HT1080 (cell line): Measurements from ENCODE around the gene PAIP2. TPM values are rescaled to one million over a fixed set of nuclear protein-coding genes. Genes with fewer than 3 reads are reported as not detected.
A peak's percentile ranks its signal among the peaks of the same experiment; 100 is the strongest.
"Not testable (repeated sequence)": the region's sequence is repeated elsewhere in the genome, so short reads cannot be mapped to it uniquely, and the experiment has no call there.

Experiments
- DNase-seq: peaks from one replicate; pipeline ENCODE4 v3.0.0-alpha.2; 2015; ENCODE audit warnings: low read depth
- total RNA-seq: library from RNA; depleted of rRNA; stranded (reverse); fragments of >200 nt; shearing (Covaris generic); gene quantifications from 2 replicates; pipeline ENCODE4 v1.2.3, GENCODE V29; 2014

PAIP2 gene
- total RNA-seq, 1 experiment from 2014 or later = 86.9 TPM

DNA sequence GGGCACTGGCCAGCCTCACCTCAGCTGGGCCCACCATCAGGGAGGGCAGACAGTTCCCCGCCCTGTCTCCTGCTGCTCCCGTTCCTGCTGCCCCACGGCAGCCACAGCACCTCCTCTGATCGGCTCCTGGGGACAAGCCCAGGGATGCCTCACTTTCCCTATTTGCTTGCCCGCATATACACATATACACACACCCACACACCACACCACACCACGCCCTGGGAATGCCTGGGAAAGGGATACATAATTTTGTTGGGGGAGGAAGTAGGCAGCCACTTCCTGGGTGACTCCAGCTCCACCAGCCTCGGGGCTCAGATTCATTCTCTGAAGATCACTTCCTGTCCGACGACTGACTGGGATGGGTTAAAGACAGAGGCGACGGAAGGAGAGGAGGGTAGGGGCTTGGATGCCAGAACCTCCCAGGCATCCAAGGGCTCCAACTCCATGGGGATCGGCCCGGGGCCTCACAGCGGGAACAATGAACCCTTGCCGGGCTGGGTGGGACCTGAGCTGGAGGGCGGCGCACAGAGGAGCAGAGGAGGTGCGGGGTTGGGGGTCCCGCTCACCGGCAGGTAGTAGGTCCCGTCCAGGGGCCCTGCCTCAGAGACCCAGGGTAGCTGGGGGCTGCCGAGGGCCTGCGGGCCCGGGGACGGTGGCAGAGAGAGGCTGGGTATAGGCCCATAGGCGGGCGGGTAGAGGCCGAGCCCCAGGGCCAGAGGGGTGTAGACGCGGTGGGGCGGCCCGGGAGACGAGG, 50.1 kb downstream of the PAIP2 start:
- peak; percentile 42 for DNase-seq

DNA sequence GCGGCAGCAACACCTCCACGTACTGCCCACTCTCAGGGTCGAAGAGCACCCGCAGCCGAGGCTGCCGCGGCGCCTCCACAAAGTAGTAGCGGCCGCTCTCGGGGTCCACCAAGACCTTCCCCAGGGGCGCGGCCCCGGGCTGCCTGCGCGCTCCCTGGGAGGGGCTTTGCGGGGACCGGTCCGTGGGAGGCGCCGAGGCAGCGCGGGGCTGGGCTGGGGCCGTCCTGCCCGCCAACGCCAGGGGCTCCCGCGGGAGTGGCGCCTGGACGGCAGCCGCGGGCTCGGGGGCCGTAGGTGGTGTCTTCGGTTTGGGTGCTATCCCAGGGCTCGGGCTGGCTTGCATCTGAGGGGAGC, 50.6 kb downstream of the PAIP2 start:
- no peak for DNase-seq

DNA sequence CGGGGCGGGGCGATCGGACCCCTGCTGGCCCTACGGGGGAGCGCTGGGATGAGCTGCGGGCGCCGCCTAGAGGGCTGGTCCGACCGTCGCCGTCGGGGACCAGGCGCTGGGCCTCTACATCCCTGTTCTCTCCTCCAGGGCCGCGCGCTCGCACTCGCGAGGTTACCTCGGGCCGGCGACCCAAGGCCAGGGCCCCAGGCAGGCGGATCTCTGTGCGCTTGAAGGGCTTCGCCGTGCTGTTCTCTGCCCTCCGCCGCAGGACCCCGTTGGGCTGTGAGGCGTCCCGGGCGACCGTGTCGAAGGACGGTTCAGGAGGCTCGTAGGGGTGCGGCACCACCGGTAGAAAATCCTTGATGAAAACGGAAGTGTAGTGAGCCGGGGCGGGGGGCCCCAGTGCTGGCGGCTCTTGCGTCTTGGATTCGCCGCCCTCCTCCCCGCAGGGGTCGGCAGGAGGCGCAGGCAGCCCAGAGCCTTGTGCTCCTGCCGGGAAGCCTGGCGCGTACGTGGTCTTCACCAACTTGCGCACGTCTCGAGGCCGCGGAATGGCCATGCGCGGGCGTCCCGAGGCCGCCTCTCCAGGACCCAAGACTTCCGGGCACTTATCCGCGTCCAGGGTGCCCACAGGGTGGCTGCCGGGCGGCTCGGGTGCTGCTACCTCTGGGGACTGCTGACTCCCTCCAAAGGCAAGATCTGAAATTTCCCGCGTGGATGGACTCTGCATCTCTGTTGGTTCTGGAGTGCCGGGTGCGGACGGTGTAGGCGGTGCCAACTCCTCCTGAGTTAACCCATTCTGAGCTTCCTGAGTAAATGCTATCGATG, 51.2 kb downstream of the PAIP2 start:
- DNase-seq = no peak

DNA sequence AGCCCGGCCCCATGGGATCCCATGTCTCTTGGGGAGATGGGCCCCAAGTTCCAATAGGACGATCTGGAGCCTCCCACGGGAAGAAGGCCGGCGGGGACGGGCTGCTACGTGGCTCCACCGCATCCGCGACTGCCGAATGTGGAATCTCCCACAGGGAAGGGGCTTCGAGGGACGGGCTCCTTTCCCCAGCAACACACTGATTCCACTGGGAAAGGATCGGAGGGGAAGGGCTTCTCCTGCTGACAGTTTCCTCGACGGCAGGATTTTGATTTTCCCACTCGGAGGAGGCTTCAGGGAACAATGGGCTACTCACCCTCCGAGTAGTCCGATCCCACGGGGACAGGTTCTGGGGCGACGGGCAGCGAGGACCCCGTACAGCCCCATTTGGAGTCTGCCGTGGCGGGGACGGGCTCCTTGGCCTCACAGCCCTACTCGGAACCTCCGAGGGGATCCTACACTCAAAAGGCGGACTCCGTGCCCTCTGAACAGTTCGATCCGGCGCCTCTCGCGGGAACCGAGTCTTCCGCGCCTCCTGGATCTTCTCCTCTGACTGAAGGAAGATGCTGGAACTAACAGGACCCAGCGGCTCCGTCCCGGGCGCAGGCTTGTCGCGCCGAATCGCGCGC, 52.0 kb downstream of the PAIP2 start:
- DNase-seq = no peak

DNA sequence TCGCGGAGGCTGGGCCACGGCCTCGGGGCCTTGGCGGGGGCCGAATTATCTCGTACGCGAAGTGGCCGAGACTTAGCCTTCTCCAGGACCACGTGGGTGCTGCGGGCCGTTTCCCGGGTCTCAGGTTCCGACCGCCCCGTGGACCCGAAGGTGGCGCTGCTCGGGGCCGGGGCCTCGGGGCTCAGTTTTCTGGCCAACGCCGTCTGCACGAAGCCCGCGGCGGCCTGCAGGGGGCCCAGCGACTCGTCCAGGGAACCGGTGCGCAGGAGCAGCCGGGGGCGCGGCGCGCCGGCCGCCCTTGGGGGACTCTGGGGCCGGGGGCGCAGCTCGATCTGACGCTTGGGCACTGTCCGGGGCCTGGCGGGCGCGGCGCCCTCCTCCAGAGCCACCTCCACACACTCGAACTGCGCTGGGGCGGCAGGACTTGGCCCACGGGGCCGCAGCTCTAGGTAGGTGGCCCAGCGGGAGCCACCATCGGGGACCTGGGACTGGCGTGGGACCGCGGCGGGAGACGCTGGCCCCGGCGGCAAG, 52.5 kb downstream of the PAIP2 start:
- DNase-seq = no peak

DNA sequence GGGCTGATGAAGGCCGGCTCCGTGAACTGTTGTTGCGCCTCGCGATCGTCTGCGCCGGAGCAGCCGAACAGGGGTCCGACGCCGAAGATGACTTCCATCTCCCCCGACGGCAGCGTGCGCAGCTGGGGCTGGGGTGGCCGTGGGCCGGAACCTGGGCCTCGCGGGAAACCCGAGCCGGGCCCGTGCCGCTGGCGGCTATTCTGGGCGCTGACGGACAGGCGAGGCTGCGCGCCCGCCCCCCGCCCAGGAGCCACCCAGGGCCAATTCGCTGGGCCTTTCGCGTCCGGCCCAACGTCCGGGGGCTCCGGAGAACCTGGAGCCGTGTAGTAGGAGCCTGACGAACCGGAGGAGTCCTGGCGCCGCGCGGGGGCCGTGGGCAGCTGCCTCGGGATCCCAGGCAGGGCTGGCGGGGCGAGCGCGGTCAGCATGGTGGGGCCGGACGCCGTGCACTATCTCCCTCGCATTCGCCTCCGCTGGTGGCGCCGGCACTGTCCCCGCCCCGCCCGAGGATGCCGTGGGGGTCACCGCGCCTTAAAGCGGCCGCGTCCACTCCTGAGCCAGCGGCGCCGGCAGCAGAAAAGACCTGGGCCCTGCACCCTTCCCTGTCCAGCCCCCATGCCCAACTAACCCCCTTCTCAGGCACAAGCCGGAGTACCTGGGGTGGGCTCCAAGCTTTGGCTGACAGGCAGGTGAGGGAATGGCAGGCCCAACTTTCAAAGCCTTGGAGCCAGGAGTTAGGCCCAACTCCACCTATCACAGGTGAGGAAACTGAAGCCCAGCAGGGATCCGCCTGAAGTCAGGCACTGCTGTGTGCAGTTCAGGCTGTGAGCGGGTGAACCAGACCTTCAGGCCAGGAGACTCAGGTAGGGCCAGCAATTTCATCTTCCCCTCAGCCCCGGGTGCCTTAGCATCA, 53.3 kb downstream of the PAIP2 start, which contains the start of gene PROB1:
TSS of gene PROB1 (minus strand) at position 451 of the 913 bp plus-strand sequence. CDS start at position 428, 23 bp downstream.
- no peak for DNase-seq

DNA sequence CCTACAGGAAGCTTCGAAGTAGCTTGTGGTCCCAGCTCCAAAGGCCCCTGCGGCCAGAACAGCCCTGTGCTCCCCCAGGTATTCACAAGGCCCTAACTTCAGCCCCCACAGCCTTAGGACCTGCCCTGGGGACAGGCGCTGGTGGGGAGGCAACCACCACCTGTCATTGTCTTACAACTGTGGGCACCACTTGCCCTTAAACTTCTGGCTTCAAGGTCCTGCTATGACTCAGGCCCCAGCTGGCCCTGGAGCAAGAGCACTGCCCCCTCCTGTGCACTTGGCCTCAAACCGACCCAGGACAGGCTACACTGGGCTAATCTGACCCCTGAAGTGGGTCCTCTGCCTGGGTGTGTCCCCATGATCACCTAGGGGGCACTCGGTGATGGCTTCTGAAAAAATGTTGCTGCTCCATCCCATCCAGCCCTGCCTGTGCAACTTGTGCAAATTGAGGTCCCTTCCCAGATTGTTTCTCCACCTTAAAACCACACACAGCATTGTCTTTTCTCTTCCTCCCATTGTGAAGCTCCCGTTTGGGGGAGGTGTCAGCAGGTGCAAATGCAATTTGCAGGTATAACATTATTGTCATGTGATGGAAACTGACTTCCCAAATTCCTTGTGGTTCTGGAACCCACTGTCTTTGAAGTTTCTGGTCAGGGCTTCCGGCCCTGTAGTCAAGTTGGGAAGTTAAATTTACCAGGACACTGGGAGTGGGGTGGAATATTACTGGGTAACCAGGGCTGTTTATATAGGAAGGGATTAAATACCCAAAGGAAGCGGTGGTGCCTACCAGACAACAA, 54.4 kb downstream of the PAIP2 start:
- no peak for DNase-seq

DNA sequence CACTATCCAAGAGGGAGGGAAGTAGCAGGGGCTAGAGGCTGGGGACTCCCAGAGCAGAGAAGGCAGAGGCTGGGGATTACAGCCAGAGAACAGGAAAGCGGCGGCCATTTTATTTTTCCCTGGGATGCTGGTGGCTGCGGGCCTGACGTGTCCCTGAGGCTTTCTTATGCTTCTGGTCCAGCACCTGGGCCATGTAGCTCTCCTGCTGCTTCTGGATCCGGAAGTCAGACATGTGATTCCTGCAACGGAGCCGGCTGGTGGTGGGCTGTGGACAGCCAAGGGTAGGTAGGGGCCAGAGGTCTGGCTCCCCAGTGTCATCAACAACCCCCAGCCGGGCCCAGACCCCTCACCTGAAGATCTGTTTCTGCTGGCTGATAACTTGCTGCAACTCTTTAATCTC, 55.0 kb downstream of the PAIP2 start:
- DNase-seq = no peak

DNA sequence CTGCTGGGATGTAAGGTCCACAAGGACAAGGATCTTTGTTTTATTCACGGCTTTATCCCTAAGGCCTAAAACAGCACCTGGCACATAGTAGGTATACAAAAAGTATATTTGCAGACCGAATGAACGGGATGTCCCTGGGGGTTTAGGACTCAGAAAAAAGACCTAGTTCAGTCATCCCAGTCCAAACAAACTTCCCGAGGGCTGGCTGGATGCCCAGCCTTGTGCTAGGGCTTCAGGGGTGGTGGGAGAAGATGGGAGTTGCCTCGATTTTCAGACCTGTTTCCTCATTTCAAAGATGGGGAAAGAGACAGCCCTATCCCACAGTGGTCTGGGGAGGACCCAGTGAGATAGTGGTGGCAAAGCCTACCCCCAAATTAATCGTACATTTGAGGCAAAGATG, 56.3 kb downstream of the PAIP2 start:
- DNase-seq = no peak

DNA sequence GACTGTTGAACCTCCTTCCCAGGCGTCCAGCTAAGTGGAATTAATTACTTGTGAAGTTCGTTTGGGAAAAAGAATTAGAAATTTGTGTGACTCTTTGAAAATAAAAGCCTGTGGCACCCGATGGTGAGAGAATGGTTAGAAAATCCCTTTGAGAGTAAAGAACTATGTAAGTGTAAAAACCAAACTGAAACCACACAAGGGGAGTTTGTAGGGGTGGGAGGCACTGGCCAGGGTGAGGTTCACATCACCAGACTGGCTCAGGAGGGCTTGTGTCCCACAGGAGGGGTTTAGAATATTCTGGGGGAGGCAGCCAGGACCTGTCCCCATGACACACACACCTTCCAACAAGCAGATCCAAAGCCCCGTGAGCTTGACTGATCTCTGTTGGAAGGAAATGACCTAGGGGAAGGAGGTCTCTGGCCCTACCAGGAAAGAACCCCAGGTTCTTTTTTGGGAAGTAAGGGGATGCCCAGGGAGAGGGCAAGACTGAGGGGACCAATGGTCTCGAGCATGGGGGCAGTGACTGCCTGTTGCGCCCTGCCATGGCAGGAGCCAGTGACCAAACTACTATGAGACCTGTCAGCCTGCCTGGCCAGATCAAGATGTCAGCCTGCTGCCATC, 58.0 kb downstream of the PAIP2 start:
- no peak for DNase-seq

DNA sequence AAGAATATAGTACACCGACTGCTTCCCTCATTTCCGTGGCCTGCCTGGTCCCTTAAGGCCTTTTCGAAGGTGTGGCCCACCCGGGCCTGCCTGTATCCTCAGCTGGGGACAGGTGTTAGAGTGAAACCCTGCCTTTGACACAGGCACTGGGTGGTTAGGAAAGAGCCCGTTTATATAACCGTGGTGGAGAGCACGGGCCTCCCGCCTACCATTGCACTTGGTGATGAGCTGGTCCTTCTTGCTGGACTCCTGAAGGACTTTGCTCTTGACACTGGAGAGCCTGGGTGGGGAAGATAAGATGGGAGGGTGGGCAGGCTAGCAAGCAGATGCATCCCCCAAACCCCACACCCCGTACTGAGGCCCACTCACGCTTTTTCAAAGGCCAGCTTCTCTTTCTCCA, 59.9 kb downstream of the PAIP2 start:
- no peak for DNase-seq

DNA sequence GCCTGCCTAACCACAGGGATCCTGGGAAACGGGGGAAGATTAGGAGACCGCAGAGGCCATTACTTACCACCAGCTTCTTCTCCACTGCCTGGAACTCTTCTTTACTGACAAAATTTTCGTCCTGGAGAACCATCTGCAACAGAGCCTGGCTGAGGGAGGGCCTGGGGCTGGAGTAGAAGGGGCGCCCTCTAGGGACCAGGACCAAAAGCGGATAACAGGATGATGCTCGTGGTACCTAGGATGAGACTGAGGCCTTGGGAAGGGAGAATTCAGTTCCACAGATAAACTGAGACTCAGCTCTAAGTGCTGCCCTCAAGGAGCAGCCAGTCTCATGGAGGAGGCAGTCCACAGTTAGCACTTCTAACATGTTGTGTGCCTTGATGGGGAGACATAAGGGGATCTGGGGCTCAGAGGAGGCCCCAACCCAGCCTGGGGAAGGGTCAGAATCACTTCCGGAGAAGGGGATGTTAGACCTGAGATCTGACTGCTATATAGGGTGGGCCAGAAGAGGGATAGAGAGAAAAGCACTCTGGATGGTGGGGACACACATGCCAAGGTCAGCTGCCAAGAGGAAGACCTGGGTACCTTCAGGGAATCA, 61.0 kb downstream of the PAIP2 start:
- peak; percentile 41 for DNase-seq

DNA sequence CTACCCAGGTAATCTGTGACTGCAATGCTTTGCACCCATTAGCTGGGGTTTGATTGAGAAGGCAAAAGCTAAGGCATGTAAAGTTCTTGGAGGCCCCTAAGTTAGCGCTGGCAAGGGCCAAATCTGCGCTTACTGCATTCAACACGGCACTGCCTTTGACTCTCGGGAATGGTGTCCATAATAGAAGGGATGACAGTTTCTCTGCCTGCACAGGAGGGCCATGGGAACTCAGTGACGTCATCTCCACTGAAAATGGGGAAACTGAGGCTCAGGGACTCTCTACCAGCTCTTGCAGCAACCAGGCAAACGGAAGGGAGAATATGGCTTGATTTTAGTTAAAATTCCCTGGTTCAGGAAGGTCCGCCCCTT, 61.7 kb downstream of the PAIP2 start:
- no peak for DNase-seq

DNA sequence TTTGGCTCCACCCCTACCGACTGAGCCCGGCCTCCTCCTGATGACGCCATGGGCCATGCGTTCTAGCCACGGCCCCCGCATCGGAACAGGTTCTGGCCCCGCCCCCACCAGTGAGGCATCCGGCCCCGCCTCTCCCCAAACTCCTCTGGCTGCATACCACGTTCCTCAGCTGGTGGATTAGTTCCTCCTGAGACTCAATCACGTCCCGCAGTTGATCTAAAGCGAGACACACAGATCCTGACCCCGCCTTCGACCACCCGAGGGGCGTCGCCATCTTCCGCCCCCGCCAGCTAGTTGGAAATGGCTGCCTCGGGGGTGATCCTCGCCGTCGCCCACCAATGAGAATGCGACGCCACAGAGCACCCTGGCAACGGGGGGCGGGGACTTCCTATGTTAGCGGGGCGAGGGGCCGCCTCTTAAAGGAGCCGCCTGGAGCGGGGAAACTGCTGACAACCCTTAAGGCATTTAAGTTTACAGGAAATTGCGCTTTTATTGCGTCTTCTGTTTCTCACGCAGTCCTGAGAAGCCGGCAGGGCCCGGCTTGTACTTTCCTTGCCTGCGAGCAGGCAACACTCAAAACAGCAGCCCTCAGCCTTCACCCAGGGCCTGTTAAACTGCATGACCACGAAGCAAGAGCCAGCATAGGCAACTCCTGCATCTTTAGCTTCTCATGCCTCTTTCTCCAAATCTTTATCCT, 62.3 kb downstream of the PAIP2 start, which contains the start of gene SPATA24:
TSS of gene SPATA24 (minus strand) at position 303 of the 697 bp plus-strand sequence. CDS start at position 274, 29 bp downstream.
- DNase-seq = peak; percentile 97

DNA sequence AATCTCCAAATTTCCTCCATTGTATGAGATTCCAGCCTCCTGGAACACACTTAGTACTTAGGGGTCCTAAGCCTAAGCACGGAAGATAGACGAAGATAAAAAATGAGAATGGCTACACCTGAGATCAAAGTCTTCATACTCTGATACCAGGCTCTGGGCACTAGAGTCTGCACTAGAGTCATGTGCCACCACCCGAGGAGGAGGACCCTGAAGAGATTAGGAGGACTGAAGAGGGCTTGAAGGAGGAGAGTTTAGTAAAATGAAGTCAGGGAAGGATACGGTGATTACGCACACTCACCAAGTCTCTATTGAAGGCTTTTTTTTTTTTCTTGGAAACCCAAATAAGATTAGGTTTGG, 62.8 kb downstream of the PAIP2 start:
- no peak for DNase-seq

DNA sequence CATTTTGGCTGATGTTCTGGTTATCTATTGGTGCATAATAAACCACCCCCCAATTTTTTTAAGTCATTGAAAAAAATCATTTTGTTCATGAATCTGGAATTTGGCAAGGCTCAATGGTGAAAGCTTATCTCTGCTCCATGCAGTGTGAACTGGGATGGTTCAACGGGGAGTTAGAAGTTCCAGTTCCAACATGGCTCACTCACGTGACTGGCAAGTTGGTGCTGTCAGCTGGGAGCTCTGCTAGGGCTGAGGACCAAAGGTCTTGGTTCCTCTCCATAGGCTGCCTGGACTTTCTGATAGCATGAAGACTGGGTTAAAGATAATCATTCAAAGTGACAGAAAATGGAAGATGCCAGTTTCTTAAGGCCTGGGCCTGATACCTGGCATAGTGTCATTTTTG, 65.3 kb downstream of the PAIP2 start:
- DNase-seq = no peak

DNA sequence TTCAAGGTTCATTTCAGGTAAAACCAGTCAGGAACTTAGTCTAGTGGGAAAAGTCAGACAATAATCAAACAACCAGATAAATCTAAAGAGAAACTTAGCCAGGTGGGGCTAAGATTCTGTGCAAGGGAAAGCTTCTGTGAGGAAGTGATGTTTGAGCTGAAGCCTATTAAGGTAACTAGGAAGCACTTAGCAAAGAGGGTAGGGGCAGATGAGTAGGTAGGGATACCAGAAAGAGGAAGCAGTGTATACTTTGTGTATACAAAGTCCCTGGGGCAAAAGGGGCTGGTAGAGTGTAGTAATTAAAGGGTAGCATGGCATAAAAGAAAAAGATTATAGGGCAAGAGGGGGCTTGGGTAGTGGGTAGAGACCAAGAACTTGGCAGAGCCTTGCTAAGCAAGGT, 65.9 kb downstream of the PAIP2 start:
- no peak for DNase-seq

DNA sequence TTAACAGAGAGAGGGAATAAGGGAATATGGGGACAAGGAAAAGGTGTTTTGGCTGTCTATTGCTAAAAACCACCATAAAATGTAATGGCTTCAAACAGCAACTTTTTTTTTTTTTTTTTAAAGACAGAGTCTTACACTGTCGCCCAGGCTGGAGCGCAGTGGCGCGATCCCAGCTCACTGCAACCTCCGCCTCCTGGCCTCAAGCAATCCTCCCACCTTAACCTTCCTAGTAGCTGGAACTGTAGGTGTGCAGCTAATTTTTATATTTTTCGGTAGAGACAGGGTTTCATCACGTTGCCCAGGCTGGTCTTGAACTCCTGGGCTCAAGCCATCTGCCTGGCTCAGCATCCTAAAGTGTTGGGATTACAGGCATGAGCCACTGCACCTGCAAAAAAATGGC, 66.5 kb downstream of the PAIP2 start:
- DNase-seq = no peak

DNA sequence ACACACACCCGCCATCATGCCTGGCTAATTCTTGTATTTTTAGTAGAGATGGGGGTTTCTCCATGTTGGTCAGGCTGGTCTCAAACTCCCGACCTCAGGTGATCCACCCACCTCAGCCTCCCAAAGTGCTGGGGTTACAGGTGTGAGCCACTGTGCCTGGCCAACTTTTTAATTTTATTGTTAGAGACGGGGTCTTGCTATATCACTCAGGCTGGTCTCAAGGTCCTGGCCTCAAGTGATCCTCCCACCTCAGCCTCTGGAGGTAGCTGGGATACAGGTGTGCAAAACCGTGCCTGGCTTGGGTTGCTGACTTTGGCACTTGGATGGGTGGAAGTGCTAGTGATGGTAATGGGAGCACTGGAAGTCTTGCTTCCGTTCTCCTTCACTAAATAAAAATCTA, 67.5 kb downstream of the PAIP2 start:
- DNase-seq = not testable (repeated sequence)
